Activated CD8-positive, alpha-beta memory T cell treated with anti-CD3 and anti-CD28 coated beads for 36 hours (primary cell): ENCODE measurements around the gene GH2. TPM values are rescaled to one million over a fixed set of nuclear protein-coding genes. Genes with fewer than 3 reads are reported as not detected.
"Not testable (repeated sequence)": the region's sequence is repeated elsewhere in the genome, so short reads cannot be mapped to it uniquely, and the experiment has no call there.

ENCODE experiments used
- CTCF ChIA-PET: fragments of 350-600 bp; sonication (Branson Sonifier 250); formaldehyde crosslinking; loops from one replicate; lab custom pipeline; 2021; ENCODE audit warnings: antibody characterized with exemption; lab: Charles Lee
- POLR2A ChIA-PET: fragments of 350-600 bp; sonication (Branson Sonifier 250); formaldehyde crosslinking; loops from one replicate; lab custom pipeline; 2021; ENCODE audit warnings: antibody characterized with exemption; lab: Charles Lee
- total RNA-seq, 2 experiments: library from RNA; stranded (reverse); gene quantifications; one replicate each; pipeline ENCODE4 v1.2.3, GENCODE V29; 2021

Gene GH2
- total RNA-seq, 2 experiments from 2014 or later, result not detected

DNA sequence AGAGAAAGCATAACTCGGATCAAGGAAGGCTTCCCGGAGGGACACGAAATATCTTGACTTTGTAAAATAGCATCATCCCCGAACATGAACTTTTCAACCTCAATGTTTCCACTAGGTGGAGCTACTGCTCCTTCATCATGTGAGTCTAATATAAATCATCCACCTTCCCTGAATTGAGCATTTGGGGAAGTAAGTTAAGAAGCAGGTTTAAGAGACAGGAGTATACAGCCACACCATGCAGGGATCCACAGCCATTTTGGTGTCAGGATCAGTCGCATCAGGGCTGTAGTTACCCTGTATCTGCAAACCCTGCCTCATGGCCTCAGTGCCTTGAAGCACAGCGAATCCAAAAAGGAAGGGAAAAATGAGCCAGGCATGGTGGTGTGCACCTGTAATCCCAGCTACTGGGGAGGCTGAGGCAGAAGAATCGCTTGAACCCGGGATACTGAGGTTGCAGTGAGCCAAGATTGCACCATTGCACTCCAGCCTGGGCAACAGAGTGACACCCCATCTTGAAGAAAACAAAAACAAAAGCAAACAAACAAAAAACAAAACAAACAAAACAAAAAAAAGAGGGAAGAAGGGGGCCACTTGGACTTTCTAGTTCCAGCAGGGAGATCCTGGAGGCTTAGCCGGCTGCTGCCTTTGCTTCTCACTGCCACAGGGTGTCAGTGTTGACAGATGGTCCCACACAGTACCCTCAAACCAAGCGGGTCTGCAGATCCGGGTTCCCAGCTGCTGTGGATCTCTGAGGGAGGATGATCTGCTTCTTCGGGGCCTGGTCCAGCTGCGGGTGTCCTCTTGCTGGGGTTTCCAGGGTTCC, 7.5 kb upstream of the GH2 start:
- POLR2A ChIA-PET, result not testable (repeated sequence)
- CTCF ChIA-PET, result interaction anchor here (0.6 to 1.8 kb wide), 7 partner anchors 13 to 390 kb away, joined by 3 to 4 read pairs (median 3); no protein-coding TSS in a partner anchor

DNA sequence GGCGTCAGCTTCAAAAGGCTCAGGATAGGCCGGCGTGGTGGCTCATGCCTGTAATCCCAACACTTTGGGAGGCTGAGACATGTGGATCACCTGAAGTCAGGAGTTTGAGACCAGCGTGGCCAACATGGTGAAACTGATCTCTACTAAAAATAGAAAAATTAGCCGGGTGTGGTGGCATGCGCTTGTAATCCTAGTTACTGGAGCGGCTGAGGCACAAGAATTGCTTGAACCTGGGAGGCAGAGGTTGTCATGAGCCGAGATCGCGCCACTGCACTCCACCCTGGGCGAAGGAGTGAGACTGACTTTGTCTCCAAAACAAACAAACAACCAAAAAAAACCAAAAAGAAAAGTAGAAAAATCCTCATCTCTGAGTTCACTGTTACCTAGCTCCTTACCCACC, 3.4 kb upstream of the GH2 start:
- POLR2A ChIA-PET, CTCF ChIA-PET: not testable (repeated sequence)

DNA sequence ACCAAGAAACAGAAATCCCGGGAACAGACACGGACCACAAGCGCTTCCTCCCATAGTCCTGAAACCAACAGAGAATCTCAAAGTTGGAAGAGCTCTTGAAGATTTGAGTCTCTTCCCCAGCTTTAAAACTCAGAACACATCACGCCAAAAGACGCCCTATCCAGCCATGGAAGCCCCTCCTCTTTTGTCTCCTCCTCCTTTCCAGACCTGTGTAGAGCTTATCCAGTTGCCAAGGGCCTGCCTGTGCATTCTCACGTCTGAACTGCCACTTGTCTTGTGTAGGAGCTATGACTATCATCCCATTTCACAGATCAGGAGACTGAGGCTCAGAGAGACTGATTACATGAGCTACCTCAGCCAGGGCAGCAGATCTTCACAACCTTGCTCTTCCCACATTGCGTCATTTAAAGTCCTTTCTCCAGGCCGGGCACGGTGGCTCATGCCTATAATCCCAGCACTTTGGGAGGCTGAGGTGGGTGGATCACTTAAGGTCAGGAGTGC, 932 bp upstream of the GH2 start:
- POLR2A ChIA-PET, result not testable (repeated sequence)
- CTCF ChIA-PET, result interaction anchor here (0.7 to 1.2 kb wide), 5 partner anchors 19 to 1449 kb away, joined by 3 to 4 read pairs (median 4); no protein-coding TSS in a partner anchor

DNA sequence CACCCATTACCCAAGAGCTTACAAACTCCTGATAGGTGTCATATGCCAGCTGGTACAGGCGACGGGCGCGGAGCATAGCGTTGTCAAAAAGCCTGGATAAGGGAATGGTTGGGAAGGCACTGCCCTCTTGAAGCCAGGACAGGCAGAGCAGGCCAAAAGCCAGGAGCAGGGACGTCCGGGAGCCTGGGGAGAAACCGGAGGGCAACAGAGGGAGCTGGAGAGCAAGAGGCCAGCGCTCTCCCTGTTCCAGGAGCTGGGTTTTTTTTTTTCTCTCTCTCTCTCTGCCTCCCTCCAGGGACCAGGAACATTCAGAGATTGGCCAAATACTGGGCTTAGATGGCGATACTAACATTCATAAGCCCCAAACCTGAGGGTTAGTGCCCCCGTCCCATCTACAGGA, 407 bp downstream of the GH2 start:
- CTCF ChIA-PET, result interaction anchor here (1.4 kb wide), 1 partner anchor 30 kb away, joined by 7 read pairs; the partner anchor contains the start of gene CSHL1
- POLR2A ChIA-PET, result not testable (repeated sequence)

DNA sequence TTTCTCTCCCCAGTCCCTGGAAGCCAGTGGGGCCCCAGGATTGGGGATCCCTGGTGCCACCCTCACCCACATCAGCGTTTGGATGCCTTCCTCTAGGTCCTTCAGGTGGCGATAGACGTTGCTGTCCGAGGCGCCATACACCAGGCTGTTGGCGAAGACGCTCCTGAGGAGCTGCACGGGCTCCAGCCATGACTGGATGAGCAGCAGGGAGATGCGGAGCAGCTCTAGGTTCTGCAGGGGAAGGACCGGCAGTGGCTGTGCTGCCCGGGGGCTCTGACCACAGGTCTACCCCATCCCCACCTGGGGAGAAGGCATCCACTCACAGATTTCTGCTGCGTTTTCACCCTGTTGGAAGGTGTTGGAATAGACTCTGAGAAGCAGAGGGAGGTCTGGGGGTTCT, 1.0 kb downstream of the GH2 start:
- ChIA-PET POLR2A (no interaction called here), CTCF (interaction anchor here (1.4 kb wide), 1 partner anchor 31 kb away, joined by 7 read pairs; the partner anchor contains the start of gene CSHL1)

DNA sequence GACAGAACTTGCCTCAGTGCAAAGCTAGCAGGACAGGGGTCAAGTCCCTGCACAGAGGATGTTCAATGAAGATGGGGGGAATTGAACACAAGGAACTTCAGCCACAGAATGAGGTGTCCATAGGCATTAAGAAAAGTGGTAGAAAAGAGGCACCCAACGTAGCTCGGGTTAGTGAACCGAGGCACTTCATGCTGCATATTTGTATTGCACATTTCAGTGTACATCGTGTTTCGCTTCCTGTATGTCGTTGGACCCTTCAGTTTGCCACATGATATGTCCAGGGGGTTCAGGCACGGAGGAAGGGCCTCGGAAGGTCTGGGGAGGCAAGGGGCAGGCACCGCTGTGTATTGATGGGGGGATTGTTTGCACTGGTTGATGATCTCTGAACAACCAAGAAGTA, 3.3 kb downstream of the GH2 start:
- CTCF ChIA-PET, POLR2A ChIA-PET: not testable (repeated sequence)

DNA sequence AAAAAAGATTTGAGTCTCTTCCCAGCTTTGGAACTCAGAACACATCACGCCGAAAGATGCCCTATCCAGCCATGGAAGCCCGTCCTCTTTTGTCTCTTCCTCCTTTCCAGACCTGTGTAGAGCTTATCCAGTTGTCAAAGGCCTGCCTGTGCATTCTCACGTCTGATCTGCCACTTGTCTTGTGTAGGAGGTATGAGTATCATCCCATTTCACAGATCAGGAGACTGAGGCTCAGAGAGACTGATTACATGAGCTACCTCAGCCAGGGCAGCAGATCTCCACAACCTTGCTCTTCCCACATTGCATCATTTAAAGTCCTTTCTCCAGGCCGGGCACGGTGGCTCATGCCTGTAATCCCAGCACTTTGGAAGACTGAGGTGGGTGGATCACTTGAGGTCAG, 7.1 kb downstream of the GH2 start:
- POLR2A ChIA-PET, CTCF ChIA-PET: not testable (repeated sequence)

DNA sequence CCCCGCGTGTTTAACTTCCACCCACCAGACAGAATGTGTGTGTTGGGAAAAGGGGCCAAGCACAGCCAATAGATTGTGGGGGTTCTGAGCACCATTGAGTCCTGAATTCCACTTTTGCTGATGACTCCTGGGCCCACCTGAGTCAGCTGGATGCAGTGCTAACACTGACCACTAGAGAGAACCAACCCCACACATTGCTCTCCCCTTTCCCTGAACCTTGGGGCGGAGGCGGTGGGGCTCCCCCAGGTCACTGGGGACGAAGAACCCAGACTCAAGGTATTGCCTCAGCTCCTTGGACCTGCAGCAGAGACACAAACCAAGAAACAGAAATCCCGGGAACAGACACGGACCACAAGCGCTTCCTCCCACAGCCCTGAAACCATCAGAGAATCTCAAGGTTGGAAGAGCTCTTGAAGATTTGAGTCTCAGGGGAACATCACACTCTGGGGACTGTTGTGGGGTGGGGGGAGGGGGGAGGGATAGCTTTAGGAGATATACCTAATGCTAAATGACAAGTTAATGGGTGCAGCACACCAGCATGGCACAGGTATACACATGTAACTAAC, 7.6 kb downstream of the GH2 start:
- POLR2A ChIA-PET, CTCF ChIA-PET: not testable (repeated sequence)

DNA sequence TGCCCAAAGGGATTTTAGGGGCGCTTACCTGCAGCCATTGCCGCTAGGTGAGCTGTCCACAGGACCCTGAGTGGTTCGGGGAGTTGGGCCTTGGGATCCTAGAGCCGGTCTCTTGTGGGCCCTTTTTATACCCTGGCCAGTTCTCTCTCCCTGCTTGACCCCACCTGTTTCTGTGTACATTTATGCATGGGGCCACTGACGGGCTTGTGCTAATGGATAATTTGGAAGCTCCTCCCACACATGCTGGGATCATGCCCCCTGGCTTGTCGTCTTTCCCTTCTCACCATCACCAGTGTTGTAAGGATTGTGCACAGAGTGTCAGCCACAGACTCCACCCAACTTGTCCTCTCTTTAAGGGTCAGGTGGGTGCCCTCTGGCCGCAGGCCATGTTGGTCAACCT, 8.2 kb downstream of the GH2 start, which contains the start of gene CSH2:
TSS of gene CSH2 (minus strand) at position 101 of the 400 bp plus-strand sequence. CDS start at position 38, 63 bp downstream.
- POLR2A ChIA-PET, CTCF ChIA-PET: not testable (repeated sequence)

DNA sequence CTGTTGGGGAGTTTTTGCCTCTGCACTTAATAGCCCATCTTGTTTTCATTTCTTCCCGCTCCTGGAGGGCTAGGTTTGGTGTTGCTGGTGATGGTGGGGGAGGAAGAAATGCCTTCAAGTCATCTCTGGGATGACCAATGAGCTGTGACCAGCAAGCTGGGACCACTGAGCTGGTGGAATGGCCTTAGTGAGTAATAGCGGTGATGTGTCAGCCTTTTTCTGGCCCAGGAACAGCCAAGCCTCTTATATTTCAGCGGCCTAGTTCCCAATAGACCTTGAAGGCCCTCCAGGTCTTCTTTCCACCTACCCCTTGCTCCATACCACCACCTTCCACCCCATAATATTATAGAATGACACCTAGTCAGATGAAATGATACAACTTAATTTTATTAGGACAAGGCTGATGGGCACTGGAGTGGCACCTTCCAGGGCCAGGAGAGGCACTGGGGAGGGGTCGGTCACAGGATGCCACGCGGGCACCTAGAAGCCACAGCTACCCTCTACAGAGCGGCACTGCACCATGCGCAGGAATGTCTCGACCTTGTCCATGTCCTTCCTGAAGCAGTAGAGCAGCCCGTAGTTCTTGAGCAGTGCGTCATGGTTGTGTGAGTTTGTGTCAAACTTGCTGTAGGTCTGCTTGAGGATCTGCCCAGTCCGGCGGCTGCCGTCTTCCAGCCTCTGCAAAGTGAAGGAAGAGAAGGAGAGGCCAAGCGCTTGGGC, 9.9 kb downstream of the GH2 start:
- CTCF ChIA-PET, POLR2A ChIA-PET: not testable (repeated sequence)

DNA sequence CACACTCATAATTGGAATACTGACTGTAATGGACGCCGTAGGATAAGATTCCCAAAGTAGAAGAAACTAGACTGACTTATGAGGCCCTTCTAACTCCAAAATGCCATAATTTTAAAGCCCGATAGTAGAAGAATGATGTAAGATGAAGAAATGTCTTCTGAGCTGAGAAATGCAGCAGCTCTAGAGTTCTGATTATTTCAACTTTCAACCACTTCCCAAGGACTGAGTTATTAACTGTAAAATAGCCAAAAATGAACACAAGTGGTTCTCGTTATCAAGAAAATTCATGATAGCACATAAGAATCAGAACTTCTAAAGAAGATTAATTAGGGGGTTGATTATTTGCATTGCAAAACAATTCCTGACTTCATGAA, 11.5 kb downstream of the GH2 start:
- POLR2A ChIA-PET, CTCF ChIA-PET: not testable (repeated sequence)

DNA sequence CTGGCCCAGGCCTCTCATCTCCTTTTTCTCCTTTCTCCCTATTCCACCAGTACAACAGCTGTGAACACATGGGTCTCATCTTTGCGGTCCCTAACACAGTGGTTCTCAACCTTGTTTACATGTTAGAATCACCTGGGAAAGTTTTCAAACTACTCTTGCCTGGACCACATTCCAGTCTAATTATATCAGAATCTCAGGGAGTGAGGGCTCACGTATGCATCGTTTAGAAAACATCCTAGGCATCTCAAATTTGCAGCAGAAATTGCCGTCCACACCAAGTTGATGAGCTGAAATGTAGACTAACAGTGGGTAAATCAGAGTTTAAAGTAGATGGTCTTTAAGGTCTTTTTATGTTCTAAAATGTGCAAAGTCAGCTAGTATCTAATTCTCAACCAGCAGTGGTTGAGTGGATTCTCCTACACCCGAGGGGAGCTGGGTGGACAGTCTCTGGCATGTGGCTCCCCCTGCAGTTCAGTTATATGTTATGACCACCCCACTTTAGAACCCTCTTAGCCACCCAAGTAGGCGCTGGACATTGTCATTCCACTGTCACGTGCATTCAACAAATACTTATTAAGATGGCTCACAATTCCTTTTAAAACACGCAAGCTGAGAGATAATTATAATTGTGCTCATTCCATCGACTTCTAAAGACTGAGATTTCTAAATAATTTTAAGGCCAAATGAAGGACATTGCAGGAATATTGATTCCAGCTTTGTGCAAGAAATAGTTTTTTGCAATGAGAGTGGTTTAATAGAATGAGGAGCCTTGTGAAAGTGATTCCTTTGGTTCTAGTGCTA, 12.1 kb downstream of the GH2 start:
- POLR2A ChIA-PET, result not testable (repeated sequence)

DNA sequence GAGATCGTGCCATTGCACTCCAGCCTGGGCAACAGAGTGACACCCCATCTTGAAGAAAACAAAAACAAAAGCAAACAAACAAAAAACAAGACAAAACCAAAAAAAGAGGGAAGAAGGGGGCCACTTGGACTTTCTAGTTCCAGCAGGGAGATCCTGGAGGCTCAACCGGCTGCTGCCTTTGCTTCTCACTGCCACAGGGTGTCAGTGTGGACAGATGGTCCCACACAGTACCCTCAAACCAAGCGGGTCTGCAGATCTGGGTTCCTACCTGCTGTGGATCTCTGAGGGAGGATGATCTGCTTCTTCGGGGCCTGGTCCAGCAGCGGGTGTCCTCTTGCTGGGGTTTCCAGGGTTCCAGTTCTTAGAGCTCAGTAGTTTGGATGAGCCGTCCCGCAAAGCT, 15.1 kb downstream of the GH2 start:
- CTCF ChIA-PET, result interaction anchor here (0.9 to 2.5 kb wide), 5 partner anchors 12 to 124 kb away, joined by 3 to 8 read pairs (median 5); no protein-coding TSS in a partner anchor
- POLR2A ChIA-PET, result not testable (repeated sequence)

More for the DNA sequence above, 12.1 kb downstream of the GH2 start:
- CTCF ChIA-PET, result not testable (repeated sequence)

DNA sequence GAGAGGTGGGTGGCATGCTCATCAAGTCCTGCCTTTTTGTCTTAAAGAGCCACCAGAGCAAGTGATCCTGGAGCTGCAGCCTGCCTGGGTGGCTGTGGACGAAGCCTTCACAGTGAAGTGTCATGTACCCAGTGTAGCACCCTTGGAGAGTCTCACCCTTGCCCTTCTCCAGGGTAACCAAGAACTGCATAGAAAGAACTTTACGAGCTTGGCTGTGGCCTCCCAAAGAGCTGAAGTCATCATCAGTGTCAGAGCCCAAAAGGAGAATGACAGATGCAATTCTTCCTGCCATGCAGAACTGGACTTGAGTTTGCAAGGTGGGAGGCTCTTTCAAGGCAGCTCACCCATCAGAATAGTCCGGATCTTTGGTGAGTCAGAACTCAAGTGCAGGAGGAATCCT, 22.5 kb downstream of the GH2 start:
- POLR2A ChIA-PET, result no interaction called here
- CTCF ChIA-PET, result interaction anchor here (2.2 kb wide), 1 partner anchor 10 kb away, joined by 11 read pairs; no protein-coding TSS in a partner anchor

DNA sequence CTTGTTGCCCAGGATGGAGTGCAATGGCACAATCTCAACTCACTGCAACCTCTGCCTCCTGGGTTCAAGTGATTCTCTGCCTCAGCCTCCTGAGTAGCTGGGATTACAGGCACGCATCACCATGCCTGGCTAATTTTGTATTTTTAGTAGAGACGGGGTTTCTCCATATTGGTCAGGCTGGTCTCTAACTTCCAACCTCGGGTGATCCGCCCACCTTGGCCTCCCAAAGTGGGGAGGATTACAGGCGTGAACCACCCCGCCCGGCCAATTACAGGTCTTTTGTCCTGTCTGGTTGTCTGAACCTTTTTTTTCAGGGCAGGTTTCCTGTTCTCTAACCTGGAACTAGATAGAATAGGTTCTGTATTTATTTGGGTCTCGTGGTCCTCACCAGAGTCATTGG, 25.3 kb downstream of the GH2 start:
- POLR2A ChIA-PET, result not testable (repeated sequence)
- CTCF ChIA-PET, result interaction anchor here (0.7 kb wide), 1 partner anchor 581 kb away, joined by 3 read pairs; no protein-coding TSS in a partner anchor

DNA sequence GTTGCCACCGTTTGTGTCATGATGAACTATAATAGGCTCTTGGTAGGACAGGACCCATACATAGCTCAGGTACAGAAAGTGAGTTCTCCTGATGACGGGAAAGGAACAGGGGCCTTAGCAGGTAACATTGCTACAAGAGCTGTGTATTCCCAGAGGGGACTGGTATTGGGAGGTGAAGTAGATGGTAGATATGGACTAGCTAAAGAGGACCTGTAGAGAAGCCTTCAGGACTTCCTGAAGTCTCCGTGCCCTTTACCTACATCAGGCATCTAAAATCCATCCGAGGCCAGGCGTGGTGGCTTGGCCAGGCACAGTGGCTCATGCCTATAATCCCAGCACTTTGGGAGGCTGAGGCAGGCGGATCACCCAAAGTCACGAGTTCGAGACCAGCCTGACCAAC, 26.6 kb downstream of the GH2 start:
- ChIA-PET CTCF (interaction anchor here (1.2 kb wide), 1 partner anchor 11 kb away, joined by 5 read pairs; no protein-coding TSS in a partner anchor), POLR2A (no interaction called here)

DNA sequence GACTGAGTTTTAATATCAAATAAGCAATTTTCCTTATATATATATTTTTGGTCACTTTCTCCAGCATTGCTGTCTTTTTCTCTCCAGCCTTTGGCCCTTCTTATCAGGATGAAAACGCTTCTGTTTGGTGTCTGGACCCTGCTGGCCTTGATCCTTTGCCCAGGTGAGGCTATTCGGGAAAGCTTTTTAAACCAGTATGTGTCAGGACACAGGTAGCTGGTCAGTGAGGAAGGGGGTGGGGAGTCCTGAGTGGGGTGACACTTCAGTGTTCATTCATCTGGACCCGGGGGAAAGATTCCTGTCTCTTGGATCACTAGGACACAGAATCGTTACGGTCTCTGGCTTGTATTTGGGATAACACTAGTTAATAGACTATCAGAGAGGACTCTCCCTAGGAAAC, 27.0 kb downstream of the GH2 start:
- CTCF ChIA-PET, result interaction anchor here (1.2 kb wide), 1 partner anchor 11 kb away, joined by 5 read pairs; no protein-coding TSS in a partner anchor
- POLR2A ChIA-PET, result no interaction called here

DNA sequence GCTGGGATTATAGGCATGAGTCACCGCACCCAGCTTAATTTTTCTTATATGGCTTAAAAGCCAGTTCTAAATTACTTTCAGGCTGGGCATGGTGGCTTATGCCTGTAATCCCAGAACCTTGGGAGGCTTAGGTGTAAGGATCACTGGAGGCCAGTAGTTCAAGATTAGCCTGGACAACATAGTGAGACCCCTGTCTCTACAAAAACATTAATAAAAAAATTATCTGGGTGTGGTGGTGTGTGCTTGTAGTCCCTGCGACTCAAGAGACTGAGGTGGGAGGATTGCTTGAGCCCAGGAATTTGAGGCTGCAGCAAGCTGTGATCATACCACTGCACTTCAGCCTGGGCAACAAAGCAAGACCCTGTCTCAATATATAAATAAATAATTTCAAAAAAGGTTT, 28.5 kb downstream of the GH2 start:
- ChIA-PET POLR2A (no interaction called here), CTCF (no interaction called here)

DNA sequence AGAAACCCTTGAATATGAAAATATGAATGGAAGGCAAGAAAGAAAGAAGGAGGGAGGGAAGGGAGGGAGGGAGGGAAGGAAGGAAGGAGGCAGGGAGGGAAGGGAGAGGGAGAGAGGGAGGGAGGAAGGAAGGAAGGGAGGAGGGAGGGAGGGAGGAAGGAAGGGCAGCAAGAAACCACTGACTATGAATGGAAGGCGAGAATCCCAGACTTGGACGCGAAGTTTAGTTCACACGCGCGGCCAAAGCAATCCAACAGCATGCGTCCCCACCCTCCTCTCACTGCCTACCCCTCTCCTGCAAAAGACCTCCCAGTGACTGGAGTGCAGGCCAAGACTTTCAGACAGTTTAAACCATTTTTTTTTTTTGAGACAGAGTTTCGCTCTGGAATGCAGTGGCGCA, 31.3 kb downstream of the GH2 start:
- POLR2A ChIA-PET, result no interaction called here
- CTCF ChIA-PET, result interaction anchor here (0.7 to 1.2 kb wide), 2 partner anchors 15 to 117 kb away, joined by 3 read pairs; no protein-coding TSS in a partner anchor
